Prostate gland (tissue), 2 donors: ENCODE measurements around the gene FALEC. TPM values are rescaled to one million over a fixed set of nuclear protein-coding genes. Genes with fewer than 3 reads are reported as not detected.

Experiments
- DNase-seq: peaks from one replicate; pipeline ENCODE4 v3.0.0-alpha.2; 2019; ENCODE audit warnings: low spot score
- H3K27ac ChIP-seq, 2 donors: fragments of 200-600 bp; sonication (generic); 2 replicates each; pipeline ENCODE4 v1.5.1; 2017 to 2019
- H3K27me3 ChIP-seq: fragments of 200-600 bp; sonication (generic); replicated peaks from 2 replicates; pipeline ENCODE4 v1.5.1; 2019; ENCODE audit not compliant: insufficient read depth
- H3K36me3 ChIP-seq, 2 donors: fragments of 200-600 bp; sonication (generic); 1 replicate in 1 of 2; 2 replicates in 1 of 2; pipeline versions ENCODE4 v1.5.1 to v1.8.1; 2017 to 2019
- H3K4me1 ChIP-seq: fragments of 200-600 bp; sonication (generic); replicated peaks from 2 replicates; pipeline ENCODE4 v1.5.1; 2019
- H3K4me3 ChIP-seq, 2 donors: fragments of 200-600 bp; sonication (generic); 2 replicates each; pipeline ENCODE4 v1.5.1; 2017 to 2019
- H3K9me3 ChIP-seq: fragments of 200-600 bp; sonication (generic); 2 replicates; pipeline ENCODE4 v1.5.1; 2017
- POLR2A ChIP-seq: fragments of 450-650 bp; IDR thresholded peaks from one replicate; pipeline ENCODE4 v1.6.1; 2016; ENCODE audit warnings: antibody characterized with exemption, mild to moderate bottlenecking
- POLR2AphosphoS5 ChIP-seq: sonication (generic); formaldehyde crosslinking; IDR thresholded peaks from one replicate; pipeline ENCODE4 v1.6.1; 2017; ENCODE audit warnings: antibody characterized with exemption
- WGBS: methylation state at CpG from one replicate; pipeline ENCODE4 v1.1.5; 2018; 5-methylcytosine and 5-hydroxymethylcytosine counted together
- intact Hi-C: fragments of 100-400 bp; cut with DNase I; formaldehyde crosslinking; loops from one replicate; pipeline ENCODE4 v1.14.2; 2022
- total RNA-seq, 2 donors: library from RNA; depleted of rRNA; stranded (reverse); fragments of >200 nt; gene quantifications; one replicate each; pipeline ENCODE4 v1.1.0, GENCODE V29; 2016
- TF ChIP-seq, protein P1 (sequence below), 4 experiments: fragments of 200-600 bp in 2 of 4; fragments of 450-650 bp in 2 of 4; sonication (generic) in 2 of 4; IDR thresholded peaks; 1 replicate in 3 of 4; 2 replicates in 1 of 4; pipeline ENCODE4 v1.5.1; 2016 to 2019; ENCODE audit warnings: antibody characterized with exemption in 4 of 4, mild to moderate bottlenecking in 2 of 4, moderate library complexity in 2 of 4

The FALEC gene
- total RNA-seq, 2 donors from 2014 or later = not detected

- 17% methylated on average over 4 of the region's 4 CpGs for WGBS
- H3K27ac ChIP-seq = no peak overlapping the region
- intact Hi-C loops = loop anchor here (5.0 to 10.0 kb wide), 2 partner anchors 59 to 151 kb away; partner anchors contain the start of gene ENSA
Measured at GRCh38 chr1:150473659-150474058, 41.9 kb upstream of the FALEC start.

DNA sequence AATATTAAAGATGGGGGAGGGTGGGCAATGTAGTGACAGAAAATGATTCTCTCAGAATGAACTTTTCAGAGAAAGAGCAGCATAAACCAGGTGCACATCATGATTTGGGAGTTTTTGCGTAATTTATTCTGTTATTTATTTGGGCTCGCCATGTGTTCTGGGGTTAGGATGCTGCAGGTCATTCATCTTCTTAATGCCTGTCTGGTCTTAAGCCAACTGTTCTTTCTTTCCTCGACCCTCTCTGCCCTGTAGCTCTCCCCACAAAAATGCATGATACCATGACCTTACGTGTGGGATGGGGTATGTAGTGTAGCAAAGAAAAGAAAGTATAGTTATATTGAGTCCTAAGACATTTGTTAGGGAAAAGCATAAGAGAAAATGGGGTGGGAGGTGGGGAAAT is 40.7 kb upstream of the FALEC start:
- H3K36me3 ChIP-seq = peaks cover 10 to 19% of the 10 kb centered on the region in 2 donors
- 65% methylated on average over 4 of the region's 4 CpGs for WGBS
- no peaks in the 10 kb centered on the region for H3K27me3 ChIP-seq
- H3K27ac ChIP-seq = no peak overlapping the region
- no peaks in the 10 kb centered on the region for H3K4me1 ChIP-seq
- intact Hi-C loops = loop anchor here (5.0 to 10.0 kb wide), 2 partner anchors 57 to 150 kb away; partner anchors contain the start of gene ENSA
- no peak for DNase-seq
- TF ChIP-seq, protein P1, sequence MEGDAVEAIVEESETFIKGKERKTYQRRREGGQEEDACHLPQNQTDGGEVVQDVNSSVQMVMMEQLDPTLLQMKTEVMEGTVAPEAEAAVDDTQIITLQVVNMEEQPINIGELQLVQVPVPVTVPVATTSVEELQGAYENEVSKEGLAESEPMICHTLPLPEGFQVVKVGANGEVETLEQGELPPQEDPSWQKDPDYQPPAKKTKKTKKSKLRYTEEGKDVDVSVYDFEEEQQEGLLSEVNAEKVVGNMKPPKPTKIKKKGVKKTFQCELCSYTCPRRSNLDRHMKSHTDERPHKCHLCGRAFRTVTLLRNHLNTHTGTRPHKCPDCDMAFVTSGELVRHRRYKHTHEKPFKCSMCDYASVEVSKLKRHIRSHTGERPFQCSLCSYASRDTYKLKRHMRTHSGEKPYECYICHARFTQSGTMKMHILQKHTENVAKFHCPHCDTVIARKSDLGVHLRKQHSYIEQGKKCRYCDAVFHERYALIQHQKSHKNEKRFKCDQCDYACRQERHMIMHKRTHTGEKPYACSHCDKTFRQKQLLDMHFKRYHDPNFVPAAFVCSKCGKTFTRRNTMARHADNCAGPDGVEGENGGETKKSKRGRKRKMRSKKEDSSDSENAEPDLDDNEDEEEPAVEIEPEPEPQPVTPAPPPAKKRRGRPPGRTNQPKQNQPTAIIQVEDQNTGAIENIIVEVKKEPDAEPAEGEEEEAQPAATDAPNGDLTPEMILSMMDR (IDR thresholded peaks at IDR 0.05) = no peak
- H3K9me3 ChIP-seq = no peaks in the 10 kb centered on the region
- no peak overlapping the region for H3K4me3 ChIP-seq

More at GRCh38 chr1:150473659-150474058, 41.9 kb upstream of the FALEC start:
- TF ChIP-seq POLR2A (no peak), POLR2AphosphoS5 (peak; percentile 50)
- no peaks in the 10 kb centered on the region for H3K9me3 ChIP-seq
- no peak overlapping the region for H3K4me3 ChIP-seq
- H3K4me1 ChIP-seq = no peaks in the 10 kb centered on the region
- DNase-seq = peak; percentile 39
- H3K27me3 ChIP-seq = no peaks in the 10 kb centered on the region
- peaks cover 10 to 19% of the 10 kb centered on the region in 2 donors for H3K36me3 ChIP-seq

- Histone ChIP-seq H3K27ac (no peak overlapping the region), H3K36me3 (peaks cover 0 to 6% of the 10 kb centered on the region in 2 donors), H3K27me3 (no peaks in the 10 kb centered on the region), H3K9me3 (no peaks in the 10 kb centered on the region), H3K4me1 (no peaks in the 10 kb centered on the region), H3K4me3 (no peak overlapping the region)
- WGBS = 56% methylated on average over 3 of the region's 3 CpGs
- no peak for TF ChIP-seq POLR2A
- TF ChIP-seq, protein P1 (IDR thresholded peaks at IDR 0.05) = no peak
- no peak for TF ChIP-seq POLR2AphosphoS5
- intact Hi-C loops = loop anchor here (10.0 kb wide), 1 partner anchor 148 kb away; the partner anchor contains the start of gene ENSA
- no peak for DNase-seq
Measured at GRCh38 chr1:150476754-150477153, 38.8 kb upstream of the FALEC start.

- intact Hi-C loops = loop anchor here (10.0 kb wide), 1 partner anchor 147 kb away; the partner anchor contains the start of gene ENSA
- Histone ChIP-seq H3K36me3 (peaks cover 0 to under 1% of the 10 kb centered on the region in 2 donors), H3K4me1 (no peaks in the 10 kb centered on the region), H3K27me3 (no peaks in the 10 kb centered on the region), H3K27ac (no peak overlapping the region), H3K4me3 (no peak overlapping the region), H3K9me3 (no peaks in the 10 kb centered on the region)
- no peak for TF ChIP-seq POLR2AphosphoS5
- no peak for TF ChIP-seq POLR2A
- TF ChIP-seq, protein P1 (IDR thresholded peaks at IDR 0.05) = no peak
- WGBS = 83% methylated on average over 1 of the region's 1 CpG
- no peak for DNase-seq
Measured at GRCh38 chr1:150477320-150477719, 38.2 kb upstream of the FALEC start.

DNA sequence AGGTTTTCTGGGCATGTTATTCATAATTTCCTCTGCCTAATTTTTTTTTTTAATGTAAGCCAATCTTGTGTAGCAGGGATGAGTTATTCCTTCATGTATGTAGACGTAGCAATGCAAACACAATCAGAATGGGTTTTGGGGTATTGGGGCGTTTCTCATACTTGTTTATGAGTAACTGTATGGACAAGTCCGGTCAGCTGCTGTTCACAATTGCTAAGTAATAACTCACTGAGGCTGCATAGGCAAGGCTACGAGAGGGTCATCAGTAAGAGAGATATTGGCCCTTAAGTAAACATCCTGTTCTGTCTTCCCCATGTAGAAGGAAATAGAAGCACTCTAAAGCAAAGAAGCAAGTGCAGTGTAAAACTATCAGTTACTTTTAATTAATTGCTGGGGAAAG is 37.8 kb upstream of the FALEC start:
- Histone ChIP-seq H3K27me3 (no peaks in the 10 kb centered on the region), H3K9me3 (no peaks in the 10 kb centered on the region), H3K4me3 (no peak overlapping the region), H3K36me3 (no peaks in the 10 kb centered on the region), H3K4me1 (no peaks in the 10 kb centered on the region), H3K27ac (no peak overlapping the region)
- DNase-seq = no peak
- TF ChIP-seq, protein P1 (IDR thresholded peaks at IDR 0.05) = no peak
- TF ChIP-seq POLR2A (no peak), POLR2AphosphoS5 (no peak)
- 22% methylated on average over 4 of the region's 4 CpGs for WGBS
- intact Hi-C loops = loop anchor here (10.0 kb wide), 1 partner anchor 147 kb away; the partner anchor contains the start of gene ENSA
